NB4 (cell line): ENCODE results near the gene RBBP8.
A peak's percentile ranks its signal among the peaks of the same experiment; 100 is the strongest.

Source experiments
- DNase-seq: peaks from one replicate; pipeline ENCODE4 v3.0.0; 2010; ENCODE audit warnings: low read depth
- H3K4me3 ChIP-seq: one replicate; pipeline ENCODE4 v1.5.1; 2011; ENCODE audit warnings: mild to moderate bottlenecking, low read depth, low read length, moderate library complexity
- MAX ChIP-seq: IDR thresholded peaks from 2 replicates; pipeline ENCODE4 v1.6.1; 2011; ENCODE audit warnings: low read depth, low read length
- MYC ChIP-seq: IDR thresholded peaks from 2 replicates; pipeline ENCODE4 v1.6.1; 2011; ENCODE audit warnings: low read depth, low read length
- POLR2A ChIP-seq: IDR thresholded peaks from 2 replicates; pipeline ENCODE4 v1.6.1; 2011; ENCODE audit warnings: mild to moderate bottlenecking; ENCODE audit not compliant: insufficient read length; ENCODE audit errors: extremely low read depth
- TF ChIP-seq, protein P1 (sequence below): IDR thresholded peaks from one replicate; pipeline ENCODE4 v1.5.1; 2012; ENCODE audit warnings: low read depth, low read length

RBBP8 gene

DNA sequence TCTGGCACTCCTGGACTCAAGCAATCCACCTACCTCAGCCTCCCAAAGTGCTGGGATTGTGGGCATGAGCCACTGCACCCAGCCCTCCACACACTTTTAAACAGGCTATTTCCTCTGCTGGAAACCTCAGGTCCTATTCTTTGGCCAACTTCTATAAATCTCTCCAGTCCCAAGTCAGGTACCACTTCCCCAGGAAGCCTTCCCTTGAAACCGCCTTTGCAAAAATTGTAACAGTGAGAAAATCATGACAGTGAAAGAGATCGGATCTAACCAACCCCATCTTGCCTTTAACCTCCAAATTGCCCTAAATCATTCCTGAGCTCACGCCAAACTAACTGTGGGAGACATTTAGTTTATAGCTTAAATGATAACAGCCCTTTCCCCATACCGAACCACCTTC is 134.9 kb downstream of the RBBP8 start:
- H3K4me3 ChIP-seq = no peak overlapping the region
- DNase-seq = no peak
- TF ChIP-seq MYC (no peak), POLR2A (no peak), MAX (no peak)
- TF ChIP-seq, protein P1, sequence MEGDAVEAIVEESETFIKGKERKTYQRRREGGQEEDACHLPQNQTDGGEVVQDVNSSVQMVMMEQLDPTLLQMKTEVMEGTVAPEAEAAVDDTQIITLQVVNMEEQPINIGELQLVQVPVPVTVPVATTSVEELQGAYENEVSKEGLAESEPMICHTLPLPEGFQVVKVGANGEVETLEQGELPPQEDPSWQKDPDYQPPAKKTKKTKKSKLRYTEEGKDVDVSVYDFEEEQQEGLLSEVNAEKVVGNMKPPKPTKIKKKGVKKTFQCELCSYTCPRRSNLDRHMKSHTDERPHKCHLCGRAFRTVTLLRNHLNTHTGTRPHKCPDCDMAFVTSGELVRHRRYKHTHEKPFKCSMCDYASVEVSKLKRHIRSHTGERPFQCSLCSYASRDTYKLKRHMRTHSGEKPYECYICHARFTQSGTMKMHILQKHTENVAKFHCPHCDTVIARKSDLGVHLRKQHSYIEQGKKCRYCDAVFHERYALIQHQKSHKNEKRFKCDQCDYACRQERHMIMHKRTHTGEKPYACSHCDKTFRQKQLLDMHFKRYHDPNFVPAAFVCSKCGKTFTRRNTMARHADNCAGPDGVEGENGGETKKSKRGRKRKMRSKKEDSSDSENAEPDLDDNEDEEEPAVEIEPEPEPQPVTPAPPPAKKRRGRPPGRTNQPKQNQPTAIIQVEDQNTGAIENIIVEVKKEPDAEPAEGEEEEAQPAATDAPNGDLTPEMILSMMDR = no peak

DNA sequence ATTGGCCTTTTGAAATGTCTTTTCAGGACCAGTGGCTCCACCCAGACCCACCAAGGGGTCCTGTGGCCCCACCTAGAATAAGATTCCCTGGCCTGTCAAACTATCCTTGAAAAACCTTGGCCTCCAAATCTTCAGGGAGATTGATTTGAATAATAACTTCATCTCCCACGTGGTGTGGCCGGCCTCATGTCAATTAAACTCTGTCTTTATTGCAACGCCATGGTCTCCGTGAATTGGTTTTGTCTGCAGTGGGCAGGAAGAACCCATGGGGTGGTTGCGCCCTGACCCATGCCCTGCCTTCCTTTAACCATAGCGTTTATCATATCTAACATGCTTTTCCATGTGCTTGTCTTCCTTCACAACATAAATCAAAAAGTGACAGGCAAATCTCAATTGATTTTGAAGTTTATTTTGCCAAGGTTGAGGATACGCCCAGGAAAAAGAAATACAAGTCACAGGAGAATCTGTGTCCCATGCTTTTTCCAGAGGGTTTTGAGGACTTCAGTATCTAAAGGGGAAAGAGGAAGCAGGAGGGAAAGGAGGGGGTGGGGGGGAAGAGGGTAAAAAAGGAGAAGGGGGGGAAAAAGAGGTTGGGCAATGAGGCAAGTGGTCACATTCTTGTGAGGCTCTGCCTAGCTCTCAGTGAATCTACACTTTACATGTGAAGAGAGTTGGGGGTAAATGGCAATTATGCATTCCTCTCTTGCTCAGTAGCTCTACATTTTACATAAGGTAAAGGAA is 135.6 kb downstream of the RBBP8 start:
- H3K4me3 ChIP-seq = no peak overlapping the region
- TF ChIP-seq POLR2A (no peak), MYC (peak; percentile 50; the same call in 1 of the 2 replicates), MAX (peak; percentile 66)
- DNase-seq = peak; percentile 85

DNA sequence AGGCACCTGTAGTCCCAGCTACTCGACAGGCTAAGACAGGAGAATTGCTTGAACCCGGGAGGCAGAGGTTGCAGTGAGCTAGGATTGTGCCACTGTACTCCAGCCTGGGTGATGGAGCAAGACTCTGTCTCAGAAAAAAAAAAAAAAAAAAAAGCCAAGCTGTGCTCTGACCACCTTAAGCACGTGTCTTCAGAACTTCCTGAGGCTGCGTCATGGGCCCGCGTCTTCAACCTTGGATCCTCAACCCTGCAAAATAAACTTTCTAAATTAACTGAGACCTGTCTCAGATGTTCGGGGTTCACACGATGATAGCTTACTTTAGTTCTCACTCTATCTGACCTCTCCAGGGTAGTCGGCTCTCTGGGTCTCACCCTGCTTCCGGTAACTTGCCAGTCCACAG is 136.4 kb downstream of the RBBP8 start:
- 0 out of 2 replicates have a peak, but pooled peaks have one; percentile 21 for TF ChIP-seq MAX
- TF ChIP-seq, protein P1 = no peak
- DNase-seq = peak; percentile 25
- H3K4me3 ChIP-seq = no peak overlapping the region

GRCh38 chr18:23069898-23070297 is 136.8 kb downstream of the RBBP8 start:
- TF ChIP-seq POLR2A = no peak
- no peak for TF ChIP-seq MYC
- TF ChIP-seq, protein P1 = no peak
- no peak for TF ChIP-seq MAX
- peak; percentile 9 for DNase-seq
- H3K4me3 ChIP-seq = no peak overlapping the region

DNA sequence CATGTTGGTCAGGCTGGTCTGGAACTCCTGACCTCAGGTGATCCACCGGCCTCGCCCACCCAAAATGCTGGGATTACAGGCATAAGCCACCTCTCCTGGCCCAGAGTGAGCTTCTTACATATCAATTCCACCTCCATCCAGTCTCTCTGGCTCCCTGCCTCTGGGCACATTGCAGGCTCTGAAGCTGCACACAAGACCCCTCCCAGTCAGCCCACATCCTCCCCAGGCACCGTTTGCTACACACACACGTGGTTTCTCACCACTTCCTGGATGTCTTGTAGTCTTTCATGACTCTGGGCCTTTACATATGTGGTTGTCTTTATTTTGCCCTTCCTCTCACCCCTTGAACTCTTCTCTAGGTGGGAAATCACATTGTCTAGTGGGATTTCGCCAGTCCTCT is 138.2 kb downstream of the RBBP8 start:
- TF ChIP-seq POLR2A = peak; percentile 27
- TF ChIP-seq, protein P1 = no peak
- peak; percentile 99 for TF ChIP-seq MAX
- peak; percentile 92 for TF ChIP-seq MYC
- peak; percentile 97 for DNase-seq
- H3K4me3 ChIP-seq = no peak overlapping the region

- DNase-seq = peak; percentile 6
- TF ChIP-seq POLR2A (no peak), MAX (no peak), MYC (no peak)
- TF ChIP-seq, protein P1 = no peak
- H3K4me3 ChIP-seq = no peak overlapping the region
Measured at GRCh38 chr18:23072079-23072478, 139.0 kb downstream of the RBBP8 start.
